Prostate gland (tissue), 2 donors: ENCODE data around the gene C21orf58. TPM values are rescaled to one million over a fixed set of nuclear protein-coding genes. Genes with fewer than 3 reads are reported as not detected.

Source experiments
- DNase-seq: peaks from one replicate; pipeline ENCODE4 v3.0.0-alpha.2; 2019; ENCODE audit warnings: low spot score
- H3K27ac ChIP-seq, 2 donors: fragments of 200-600 bp; sonication (generic); 2 replicates each; pipeline ENCODE4 v1.5.1; 2017 to 2019
- H3K27me3 ChIP-seq: fragments of 200-600 bp; sonication (generic); replicated peaks from 2 replicates; pipeline ENCODE4 v1.5.1; 2019; ENCODE audit not compliant: insufficient read depth
- H3K36me3 ChIP-seq, 2 donors: fragments of 200-600 bp; sonication (generic); 1 replicate in 1 of 2; 2 replicates in 1 of 2; pipeline versions ENCODE4 v1.5.1 to v1.8.1; 2017 to 2019
- H3K4me1 ChIP-seq: fragments of 200-600 bp; sonication (generic); replicated peaks from 2 replicates; pipeline ENCODE4 v1.5.1; 2019
- H3K4me3 ChIP-seq, 2 donors: fragments of 200-600 bp; sonication (generic); 2 replicates each; pipeline ENCODE4 v1.5.1; 2017 to 2019
- H3K9me3 ChIP-seq: fragments of 200-600 bp; sonication (generic); 2 replicates; pipeline ENCODE4 v1.5.1; 2017
- POLR2A ChIP-seq: fragments of 450-650 bp; IDR thresholded peaks from one replicate; pipeline ENCODE4 v1.6.1; 2016; ENCODE audit warnings: antibody characterized with exemption, mild to moderate bottlenecking
- POLR2AphosphoS5 ChIP-seq: sonication (generic); formaldehyde crosslinking; IDR thresholded peaks from one replicate; pipeline ENCODE4 v1.6.1; 2017; ENCODE audit warnings: antibody characterized with exemption
- WGBS: methylation state at CpG from one replicate; pipeline ENCODE4 v1.1.5; 2018; 5-methylcytosine and 5-hydroxymethylcytosine counted together
- intact Hi-C: fragments of 100-400 bp; cut with DNase I; formaldehyde crosslinking; loops from one replicate; pipeline ENCODE4 v1.14.2; 2022
- total RNA-seq, 2 donors: library from RNA; depleted of rRNA; stranded (reverse); fragments of >200 nt; gene quantifications; one replicate each; pipeline ENCODE4 v1.1.0, GENCODE V29; 2016
- TF ChIP-seq, protein P1 (sequence below), 4 experiments: fragments of 200-600 bp in 2 of 4; fragments of 450-650 bp in 2 of 4; sonication (generic) in 2 of 4; IDR thresholded peaks; 1 replicate in 3 of 4; 2 replicates in 1 of 4; pipeline ENCODE4 v1.5.1; 2016 to 2019; ENCODE audit warnings: antibody characterized with exemption in 4 of 4, mild to moderate bottlenecking in 2 of 4, moderate library complexity in 2 of 4

The C21orf58 gene
- total RNA-seq, 2 donors from 2014 or later, result 4.0 to 8.9 TPM

DNA sequence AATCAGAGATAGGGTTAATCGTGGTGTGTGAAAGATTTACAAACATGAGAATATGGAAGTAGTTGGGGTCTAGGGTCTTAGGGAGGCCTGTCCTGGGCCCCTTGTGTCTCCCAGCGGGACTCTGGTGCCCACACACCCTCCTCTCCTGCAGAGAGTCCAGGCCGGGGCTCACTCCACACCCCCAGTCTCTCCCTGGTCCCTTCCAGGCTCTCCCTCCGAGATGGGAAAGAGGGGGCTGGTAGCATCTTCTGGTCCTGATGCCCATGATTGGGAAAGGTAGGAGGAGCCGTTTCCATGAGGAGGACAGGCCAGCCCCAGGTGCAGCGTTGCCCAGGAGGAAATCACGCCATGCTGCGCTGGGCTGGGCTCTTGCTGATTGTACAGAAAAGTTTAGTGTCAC, 26.9 kb upstream of the C21orf58 start:
- H3K27me3 ChIP-seq, result no peaks in the 10 kb centered on the region
- H3K36me3 ChIP-seq, result peaks cover 0 to 14% of the 10 kb centered on the region in 2 donors
- TF ChIP-seq POLR2AphosphoS5 (no peak), POLR2A (no peak)
- TF ChIP-seq, protein P1, sequence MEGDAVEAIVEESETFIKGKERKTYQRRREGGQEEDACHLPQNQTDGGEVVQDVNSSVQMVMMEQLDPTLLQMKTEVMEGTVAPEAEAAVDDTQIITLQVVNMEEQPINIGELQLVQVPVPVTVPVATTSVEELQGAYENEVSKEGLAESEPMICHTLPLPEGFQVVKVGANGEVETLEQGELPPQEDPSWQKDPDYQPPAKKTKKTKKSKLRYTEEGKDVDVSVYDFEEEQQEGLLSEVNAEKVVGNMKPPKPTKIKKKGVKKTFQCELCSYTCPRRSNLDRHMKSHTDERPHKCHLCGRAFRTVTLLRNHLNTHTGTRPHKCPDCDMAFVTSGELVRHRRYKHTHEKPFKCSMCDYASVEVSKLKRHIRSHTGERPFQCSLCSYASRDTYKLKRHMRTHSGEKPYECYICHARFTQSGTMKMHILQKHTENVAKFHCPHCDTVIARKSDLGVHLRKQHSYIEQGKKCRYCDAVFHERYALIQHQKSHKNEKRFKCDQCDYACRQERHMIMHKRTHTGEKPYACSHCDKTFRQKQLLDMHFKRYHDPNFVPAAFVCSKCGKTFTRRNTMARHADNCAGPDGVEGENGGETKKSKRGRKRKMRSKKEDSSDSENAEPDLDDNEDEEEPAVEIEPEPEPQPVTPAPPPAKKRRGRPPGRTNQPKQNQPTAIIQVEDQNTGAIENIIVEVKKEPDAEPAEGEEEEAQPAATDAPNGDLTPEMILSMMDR (IDR thresholded peaks at IDR 0.05), result no peak
- 87% methylated on average over 8 of the region's 8 CpGs for WGBS
- H3K4me3 ChIP-seq, result no peak overlapping the region
- no peaks in the 10 kb centered on the region for H3K9me3 ChIP-seq
- no peak for DNase-seq
- H3K27ac ChIP-seq, result peak overlapping the region in 1 of 2 donors; percentile 13
- intact Hi-C loops, result no loop called here
- no peaks in the 10 kb centered on the region for H3K4me1 ChIP-seq

DNA sequence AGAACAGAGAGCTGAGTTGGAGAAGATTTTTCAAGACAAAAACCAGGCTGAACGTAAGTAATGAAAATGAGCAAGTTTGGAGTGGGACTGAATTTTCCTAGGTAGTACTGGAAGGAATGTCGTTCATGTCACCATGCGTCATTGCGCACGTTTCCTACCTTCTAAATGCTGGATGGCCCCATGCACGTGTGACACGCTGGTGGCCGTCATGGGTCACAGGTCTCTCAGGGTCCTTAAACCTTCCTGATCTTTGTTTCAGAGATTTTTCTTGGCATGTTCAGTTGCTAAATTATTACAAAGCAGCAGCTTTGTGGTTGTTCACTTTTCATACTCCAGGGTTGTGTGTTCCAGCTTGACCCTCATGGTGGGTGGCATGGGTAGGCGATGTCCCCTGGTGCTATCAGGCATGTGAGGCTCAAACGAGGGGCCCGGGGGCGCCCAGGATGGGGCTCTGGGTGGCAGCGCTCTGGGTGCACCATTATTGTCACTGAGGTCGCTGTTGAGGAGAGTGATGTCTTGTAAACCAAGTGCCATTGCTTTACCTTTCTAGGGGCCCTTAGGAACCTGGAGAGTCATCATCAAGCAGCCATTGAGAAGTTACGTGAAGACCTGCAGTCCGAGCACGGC, 25.6 kb upstream of the C21orf58 start:
- TF ChIP-seq POLR2AphosphoS5 (no peak), POLR2A (no peak)
- TF ChIP-seq, protein P1 (IDR thresholded peaks at IDR 0.05), result no peak
- intact Hi-C loops, result no loop called here
- no peaks in the 10 kb centered on the region for H3K9me3 ChIP-seq
- no peak for DNase-seq
- 94% methylated on average over 17 of the region's 17 CpGs for WGBS
- H3K4me1 ChIP-seq, result no peaks in the 10 kb centered on the region
- H3K36me3 ChIP-seq, result peaks cover 0 to 14% of the 10 kb centered on the region in 2 donors
- no peak overlapping the region for H3K27ac ChIP-seq
- H3K4me3 ChIP-seq, result no peak overlapping the region
- no peaks in the 10 kb centered on the region for H3K27me3 ChIP-seq

GRCh38 chr21:46347791-46348381, 24.2 kb upstream of the C21orf58 start:
- Histone ChIP-seq H3K27ac (no peak overlapping the region), H3K27me3 (no peaks in the 10 kb centered on the region), H3K36me3 (peaks cover 0 to 8% of the 10 kb centered on the region in 2 donors), H3K9me3 (no peaks in the 10 kb centered on the region), H3K4me1 (no peaks in the 10 kb centered on the region), H3K4me3 (no peak overlapping the region)
- no peak for DNase-seq
- WGBS, result 93% methylated on average over 12 of the region's 12 CpGs
- TF ChIP-seq, protein P1 (IDR thresholded peaks at IDR 0.05), result no peak
- TF ChIP-seq POLR2AphosphoS5 (no peak), POLR2A (no peak)
- intact Hi-C loops, result no loop called here

- H3K36me3 ChIP-seq, result peaks cover 0 to 7% of the 10 kb centered on the region in 2 donors
- H3K27ac ChIP-seq, result no peak overlapping the region
- TF ChIP-seq POLR2A, result no peak
- TF ChIP-seq POLR2AphosphoS5, result no peak
- TF ChIP-seq, protein P1 (IDR thresholded peaks at IDR 0.05), result no peak
- no peaks in the 10 kb centered on the region for H3K4me1 ChIP-seq
- 79% methylated on average over 10 of the region's 10 CpGs for WGBS
- no peaks in the 10 kb centered on the region for H3K27me3 ChIP-seq
- no peaks in the 10 kb centered on the region for H3K9me3 ChIP-seq
- DNase-seq, result no peak
- intact Hi-C loops, result no loop called here
- no peak overlapping the region for H3K4me3 ChIP-seq
These were observed 23.5 kb upstream of the C21orf58 start for GRCh38 chr21:46347203-46347550.
